ENCODE data around the gene RNF227. TPM values are rescaled to one million over a fixed set of nuclear protein-coding genes. Genes with fewer than 3 reads are reported as not detected.

RNF227 gene
- total RNA-seq, 1 donor from 2014 or later: 8.0 TPM

DNA sequence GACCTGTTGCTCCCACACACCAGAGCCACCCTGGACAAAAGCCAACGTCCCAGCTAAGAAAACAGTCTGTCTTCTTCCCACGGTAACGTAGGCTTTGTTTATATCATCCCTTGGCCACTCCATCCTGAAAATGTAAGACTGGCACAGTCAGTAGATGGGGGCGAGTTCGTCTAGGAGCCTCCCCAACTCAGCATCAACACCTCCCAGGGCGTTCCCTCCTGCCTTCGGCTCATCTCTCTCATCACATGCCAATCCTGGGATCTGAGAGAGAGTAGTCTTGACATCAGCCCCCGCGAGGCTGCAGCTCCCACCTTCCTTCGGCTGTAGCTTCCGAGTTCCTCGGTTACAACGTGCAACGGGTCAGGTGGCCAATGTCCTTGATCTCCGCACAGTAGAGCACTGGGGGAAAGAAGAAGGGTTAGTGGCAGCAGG lies 894 bp downstream of the RNF227 start:
- Histone ChIP-seq H3K36me3 (peaks cover 22% of the 10 kb centered on the region), H3K27me3 (no peaks in the 10 kb centered on the region), H3K4me3 (peak overlapping the region; percentile 62), H3K27ac (peak overlapping the region; percentile 95), H3K9me3 (no peaks in the 10 kb centered on the region), H3K4me1 (peaks cover 22% of the 10 kb centered on the region)
- no peak for ATAC-seq
- no peak for DNase-seq
- TF ChIP-seq, protein P1, sequence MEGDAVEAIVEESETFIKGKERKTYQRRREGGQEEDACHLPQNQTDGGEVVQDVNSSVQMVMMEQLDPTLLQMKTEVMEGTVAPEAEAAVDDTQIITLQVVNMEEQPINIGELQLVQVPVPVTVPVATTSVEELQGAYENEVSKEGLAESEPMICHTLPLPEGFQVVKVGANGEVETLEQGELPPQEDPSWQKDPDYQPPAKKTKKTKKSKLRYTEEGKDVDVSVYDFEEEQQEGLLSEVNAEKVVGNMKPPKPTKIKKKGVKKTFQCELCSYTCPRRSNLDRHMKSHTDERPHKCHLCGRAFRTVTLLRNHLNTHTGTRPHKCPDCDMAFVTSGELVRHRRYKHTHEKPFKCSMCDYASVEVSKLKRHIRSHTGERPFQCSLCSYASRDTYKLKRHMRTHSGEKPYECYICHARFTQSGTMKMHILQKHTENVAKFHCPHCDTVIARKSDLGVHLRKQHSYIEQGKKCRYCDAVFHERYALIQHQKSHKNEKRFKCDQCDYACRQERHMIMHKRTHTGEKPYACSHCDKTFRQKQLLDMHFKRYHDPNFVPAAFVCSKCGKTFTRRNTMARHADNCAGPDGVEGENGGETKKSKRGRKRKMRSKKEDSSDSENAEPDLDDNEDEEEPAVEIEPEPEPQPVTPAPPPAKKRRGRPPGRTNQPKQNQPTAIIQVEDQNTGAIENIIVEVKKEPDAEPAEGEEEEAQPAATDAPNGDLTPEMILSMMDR (IDR thresholded peaks at IDR 0.05): no peak
- intact Hi-C loops (cut with DNase I): no loop called here

DNA sequence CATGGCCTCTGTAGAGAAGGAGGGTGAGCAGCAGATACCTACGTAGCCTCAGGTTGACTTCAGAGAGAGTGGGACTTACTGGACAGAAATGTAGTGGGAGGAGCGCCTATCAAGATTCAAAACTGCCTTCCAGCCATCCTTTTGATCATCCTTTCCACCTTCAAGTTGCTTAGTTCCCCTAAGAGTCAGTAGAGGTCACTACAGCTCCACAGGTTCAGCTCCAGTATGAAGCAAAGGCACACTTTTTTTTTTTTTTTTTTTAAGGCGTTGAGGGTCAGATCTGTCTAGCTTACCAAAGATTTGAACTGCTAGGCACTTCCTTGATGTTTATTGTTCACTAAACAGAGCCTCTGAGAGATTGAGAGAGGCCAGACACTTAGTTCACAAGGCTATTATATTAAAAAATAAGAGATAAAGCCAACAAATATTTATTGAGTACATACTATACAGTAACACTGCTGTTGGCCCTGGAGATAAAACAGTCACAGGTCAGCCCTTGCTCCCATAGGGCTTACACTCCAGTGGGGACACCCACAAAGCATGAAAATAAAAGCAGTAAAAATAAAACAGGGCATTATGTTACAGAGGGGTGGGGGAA lies 3.1 kb downstream of the RNF227 start:
- TF ChIP-seq, protein P1 (IDR thresholded peaks at IDR 0.05): peak; percentile 69
- H3K4me3 ChIP-seq: no peak overlapping the region
- no peak overlapping the region for H3K27ac ChIP-seq
- H3K9me3 ChIP-seq: no peaks in the 10 kb centered on the region
- no peak for DNase-seq
- peaks cover 22% of the 10 kb centered on the region for H3K4me1 ChIP-seq
- H3K27me3 ChIP-seq: no peaks in the 10 kb centered on the region
- intact Hi-C loops (cut with DNase I): loop anchor here (5.0 kb wide), 1 partner anchor 79 kb away; no protein-coding TSS in a partner anchor
- peak; percentile 25 for ATAC-seq
- H3K36me3 ChIP-seq: peaks cover 44% of the 10 kb centered on the region

DNA sequence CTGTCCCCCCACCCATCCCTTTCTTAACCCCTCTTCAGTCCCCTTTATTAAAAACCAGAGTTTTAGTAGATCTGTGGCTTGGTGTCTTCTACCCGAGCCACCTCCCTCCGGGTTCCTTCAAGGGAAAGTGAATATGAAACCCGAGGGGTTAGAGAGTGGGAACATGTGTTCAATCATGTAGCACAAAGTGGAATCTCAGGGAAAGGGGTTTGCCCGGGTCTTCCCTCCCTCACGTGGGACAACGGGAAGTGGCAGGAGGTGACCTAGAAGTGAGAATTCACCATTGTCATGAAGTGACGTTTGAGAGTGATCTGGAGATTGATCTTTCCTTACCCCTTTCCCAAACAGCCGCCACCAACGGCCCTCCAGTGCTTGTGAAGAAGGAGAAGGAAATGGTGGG lies 5.0 kb downstream of the RNF227 start:
- ATAC-seq (no peak), DNase-seq (no peak)
- no peaks in the 10 kb centered on the region for H3K27me3 ChIP-seq
- intact Hi-C loops (cut with DNase I): loop anchor here (5.0 kb wide), 1 partner anchor 81 kb away; no protein-coding TSS in a partner anchor
- H3K27ac ChIP-seq: no peak overlapping the region
- no peaks in the 10 kb centered on the region for H3K9me3 ChIP-seq
- TF ChIP-seq, protein P1 (IDR thresholded peaks at IDR 0.05): no peak
- peaks cover 11% of the 10 kb centered on the region for H3K4me1 ChIP-seq
- H3K36me3 ChIP-seq: peaks cover 63% of the 10 kb centered on the region
- no peak overlapping the region for H3K4me3 ChIP-seq

DNA sequence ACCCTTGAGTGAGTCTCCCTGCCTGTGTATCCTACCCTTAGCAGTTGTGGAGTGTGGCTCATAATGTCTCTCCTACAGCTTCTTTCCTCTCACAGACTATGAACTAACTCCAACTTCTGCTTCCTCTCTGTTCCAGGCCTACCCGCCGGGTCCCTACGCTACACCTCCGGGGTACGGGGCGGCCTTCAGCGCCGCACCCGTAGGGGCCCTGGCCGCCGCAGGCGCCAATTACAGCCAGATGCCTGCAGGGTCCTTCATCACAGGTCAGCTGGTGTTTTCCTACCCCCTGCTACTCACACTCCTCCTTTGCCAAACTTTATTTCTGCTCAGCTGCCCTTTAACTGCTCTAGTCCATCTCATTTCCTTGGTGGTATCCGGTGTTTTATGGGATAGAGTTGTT lies 5.4 kb downstream of the RNF227 start:
- TF ChIP-seq, protein P1 (IDR thresholded peaks at IDR 0.05): no peak
- Histone ChIP-seq H3K36me3 (peaks cover 67% of the 10 kb centered on the region), H3K27ac (no peak overlapping the region), H3K27me3 (no peaks in the 10 kb centered on the region), H3K9me3 (no peaks in the 10 kb centered on the region), H3K4me1 (peaks cover 11% of the 10 kb centered on the region), H3K4me3 (no peak overlapping the region)
- intact Hi-C loops (cut with DNase I): loop anchor here (5.0 kb wide), 1 partner anchor 82 kb away; no protein-coding TSS in a partner anchor
- ATAC-seq: no peak
- no peak for DNase-seq

DNA sequence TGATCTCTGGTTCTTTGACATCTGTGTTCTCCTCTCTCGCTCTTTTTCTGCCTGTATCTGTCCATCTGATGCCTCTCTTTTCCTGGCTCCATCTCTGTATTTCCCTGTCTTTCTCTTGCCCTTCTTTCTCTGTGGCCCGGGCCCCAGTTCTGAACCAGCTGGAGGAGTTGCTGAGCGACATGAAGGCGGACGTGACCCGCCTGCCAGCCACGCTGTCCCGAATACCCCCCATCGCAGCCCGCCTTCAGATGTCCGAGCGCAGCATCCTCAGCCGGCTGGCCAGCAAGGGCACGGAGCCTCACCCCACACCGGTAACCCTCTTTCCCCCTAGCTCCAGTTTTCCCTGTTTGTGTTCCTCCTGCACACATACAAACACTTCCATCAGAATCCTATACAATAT lies 5.8 kb downstream of the RNF227 start:
- Histone ChIP-seq H3K9me3 (no peaks in the 10 kb centered on the region), H3K27ac (no peak overlapping the region), H3K4me3 (no peak overlapping the region), H3K4me1 (peaks cover 11% of the 10 kb centered on the region), H3K27me3 (no peaks in the 10 kb centered on the region), H3K36me3 (peaks cover 72% of the 10 kb centered on the region)
- intact Hi-C loops (cut with DNase I): loop anchor here (5.0 kb wide), 1 partner anchor 82 kb away; no protein-coding TSS in a partner anchor
- ATAC-seq (no peak), DNase-seq (no peak)
- TF ChIP-seq, protein P1 (IDR thresholded peaks at IDR 0.05): no peak

Data from upper lobe of right lung (tissue), 1 donor.